SK-N-SH (cell line): ENCODE results near the gene TYMS. TPM values are rescaled to one million over a fixed set of nuclear protein-coding genes. Genes with fewer than 3 reads are reported as not detected.

Experiments used
- CTCF ChIA-PET: fragments of 300-600, 350-600 bp; formaldehyde crosslinking; extraction: SDS; loops from one replicate; lab custom pipeline; 2021; lab: Yijun Ruan, JAX
- POLR2A ChIA-PET: fragments of 350-600 bp; sonication (Branson Sonifier 250); formaldehyde crosslinking; extraction: SDS; loops from one replicate; lab custom pipeline; 2020; ENCODE audit warnings: antibody characterized with exemption, inconsistent platforms; lab: Yijun Ruan, JAX
- DNase-seq: peaks from one replicate; pipeline ENCODE4 v3.0.0; 2012
- H2AFZ ChIP-seq: fragments of 200-600 bp; sonication (generic); 2 replicates; pipeline ENCODE4 v1.8.1; 2016; ENCODE audit warnings: antibody characterized with exemption, mild to moderate bottlenecking, low read depth
- H3F3A ChIP-seq: fragments of 200-600 bp; sonication (generic); replicated peaks from 2 replicates; pipeline ENCODE3; 2016; ENCODE audit warnings: antibody characterized with exemption, mild to moderate bottlenecking; ENCODE audit not compliant: insufficient read depth
- H3K27ac ChIP-seq, 2 experiments: fragments of 200-500 bp in 1 of 2; fragments of 200-600 bp in 1 of 2; sonication (Bioruptor generic) in 1 of 2; sonication (generic), shearing (Covaris generic) in 1 of 2; 2 replicates each; pipeline versions ENCODE4 v1.5.1 to v1.6.1; 2014 to 2016; ENCODE audit warnings: low read depth in 2 of 2, inconsistent platforms in 1 of 2, low read length in 1 of 2, mild to moderate bottlenecking in 1 of 2, mixed read lengths in 1 of 2
- H3K27me3 ChIP-seq: fragments of 200-600 bp; sonication (generic), shearing (Covaris generic); 2 replicates; pipeline ENCODE4 v1.6.1; 2016; ENCODE audit warnings: mixed run types; ENCODE audit not compliant: insufficient read depth
- H3K36me3 ChIP-seq, 2 experiments: fragments of 200-500 bp in 1 of 2; fragments of 200-600 bp in 1 of 2; sonication (Bioruptor generic) in 1 of 2; sonication (generic) in 1 of 2; replicated peaks in 1 of 2; 2 replicates each; pipeline versions ENCODE3 to v1.5.1; 2014 to 2016; ENCODE audit warnings: low read length in 1 of 2, mild to moderate bottlenecking in 1 of 2; ENCODE audit not compliant: insufficient read depth in 2 of 2, control insufficient read depth in 1 of 2
- H3K4me1 ChIP-seq, 2 experiments: fragments of 200-500 bp in 1 of 2; fragments of 200-600 bp in 1 of 2; sonication (Bioruptor generic) in 1 of 2; sonication (generic), shearing (Covaris generic) in 1 of 2; 2 replicates each; pipeline versions ENCODE4 v1.5.1 to v1.6.1; 2014 to 2016; ENCODE audit warnings: low read depth in 1 of 2, low read length in 1 of 2, mixed run types in 1 of 2; ENCODE audit not compliant: insufficient read depth in 2 of 2, control insufficient read depth in 1 of 2
- H3K4me2 ChIP-seq: fragments of 200-600 bp; sonication (generic), shearing (Covaris generic); 2 replicates; pipeline ENCODE4 v1.6.1; 2017; ENCODE audit warnings: mixed run types
- H3K4me3 ChIP-seq, 2 experiments: fragments of 200-500 bp in 1 of 2; fragments of 200-600 bp in 1 of 2; sonication (Bioruptor generic) in 1 of 2; sonication (generic), shearing (Covaris generic) in 1 of 2; 2 replicates each; pipeline versions ENCODE4 v1.5.1 to v1.8.1; 2014 to 2016; ENCODE audit warnings: low read depth in 2 of 2, inconsistent platforms in 1 of 2, low read length in 1 of 2, mild to moderate bottlenecking in 1 of 2, mixed read lengths in 1 of 2, moderate library complexity in 1 of 2
- H3K79me2 ChIP-seq: fragments of 200-600 bp; sonication (generic); 2 replicates; pipeline ENCODE4 v1.8.1; 2017; ENCODE audit warnings: mild to moderate bottlenecking; ENCODE audit not compliant: insufficient read depth
- H3K9ac ChIP-seq: fragments of 200-600 bp; sonication (generic); 2 replicates; pipeline ENCODE4 v1.6.1; 2017; ENCODE audit warnings: mixed run types
- H3K9me2 ChIP-seq: fragments of 200-600 bp; sonication (generic); 2 replicates; pipeline ENCODE4 v1.6.1; 2017; ENCODE audit warnings: mixed run types
- H3K9me3 ChIP-seq: fragments of 200-600 bp; sonication (generic); 2 replicates; pipeline ENCODE4 v1.6.1; 2017; ENCODE audit warnings: mixed run types, mild to moderate bottlenecking, moderate library complexity
- H4K20me1 ChIP-seq: fragments of 200-600 bp; sonication (generic); 2 replicates; pipeline ENCODE4 v1.6.1; 2017; ENCODE audit warnings: mild to moderate bottlenecking, mixed run types; ENCODE audit not compliant: insufficient read depth
- ELF1 ChIP-seq: IDR thresholded peaks from 2 replicates; pipeline ENCODE4 v1.4.0; 2012
- FOXJ3 ChIP-seq: sonication (generic); formaldehyde crosslinking; IDR thresholded peaks from 2 replicates; pipeline ENCODE4 v1.5.1; 2020; ENCODE audit warnings: mild to moderate bottlenecking, missing genetic modification reagents
- FOXM1 ChIP-seq: IDR thresholded peaks from 2 replicates; pipeline ENCODE4 v1.4.0; 2012; ENCODE audit warnings: low read depth, mild to moderate bottlenecking
- JUND ChIP-seq: IDR thresholded peaks from 2 replicates; pipeline ENCODE4 v1.4.0; 2012
- NFIC ChIP-seq: IDR thresholded peaks from 2 replicates; pipeline ENCODE4 v1.4.0; 2012; ENCODE audit warnings: borderline replicate concordance
- NRF1 ChIP-seq: IDR thresholded peaks from 2 replicates; pipeline ENCODE4 v1.6.1; 2012; ENCODE audit warnings: low read depth, mild to moderate bottlenecking, low read length
- RXRA ChIP-seq: IDR thresholded peaks from 2 replicates; pipeline ENCODE4 v1.4.0; 2012; ENCODE audit warnings: low read depth, mild to moderate bottlenecking, borderline replicate concordance
- TAF1 ChIP-seq: IDR thresholded peaks from 2 replicates; pipeline ENCODE4 v1.6.1; 2012; ENCODE audit warnings: low read depth, mild to moderate bottlenecking, low read length, moderate library complexity, borderline replicate concordance
- YY1 ChIP-seq: IDR thresholded peaks from 2 replicates; pipeline ENCODE4 v1.4.0; 2012; ENCODE audit warnings: low read depth, mild to moderate bottlenecking
- WGBS: methylation state at CpG from one replicate; pipeline ENCODE4 v1.1.6; 2017; ENCODE audit warnings: low lambda C conversion rate; 5-methylcytosine and 5-hydroxymethylcytosine counted together
- polyA plus RNA-seq, 3 experiments: library from polyadenylated mRNA; depleted of rRNA; stranded (reverse); fragments of >200 nt; gene quantifications; 2 replicates each; pipeline ENCODE4 v1.2.3, GENCODE V29; 2012
- TF ChIP-seq, protein P1 (sequence below): IDR thresholded peaks from 2 replicates; pipeline ENCODE4 v1.4.0; 2012; ENCODE audit warnings: low read depth, borderline replicate concordance
- TF ChIP-seq, protein P2 (sequence below): IDR thresholded peaks from 2 replicates; pipeline ENCODE4 v1.4.0; 2012; ENCODE audit warnings: low read depth
- TF ChIP-seq, protein P3 (sequence below): IDR thresholded peaks from 2 replicates; pipeline ENCODE4 v1.6.1; 2012; ENCODE audit warnings: mild to moderate bottlenecking, low read depth, low read length, moderate library complexity
- TF ChIP-seq, protein P4 (sequence below): fragments of 200-600 bp; sonication (generic); IDR thresholded peaks from 2 replicates; pipeline ENCODE4 v1.6.1; 2017; ENCODE audit warnings: antibody characterized with exemption, mild to moderate bottlenecking, moderate library complexity

TYMS gene
- polyA plus RNA-seq, 1 of the 3 experiments (the other 2 are of a cell fraction): 101 TPM

DNA sequence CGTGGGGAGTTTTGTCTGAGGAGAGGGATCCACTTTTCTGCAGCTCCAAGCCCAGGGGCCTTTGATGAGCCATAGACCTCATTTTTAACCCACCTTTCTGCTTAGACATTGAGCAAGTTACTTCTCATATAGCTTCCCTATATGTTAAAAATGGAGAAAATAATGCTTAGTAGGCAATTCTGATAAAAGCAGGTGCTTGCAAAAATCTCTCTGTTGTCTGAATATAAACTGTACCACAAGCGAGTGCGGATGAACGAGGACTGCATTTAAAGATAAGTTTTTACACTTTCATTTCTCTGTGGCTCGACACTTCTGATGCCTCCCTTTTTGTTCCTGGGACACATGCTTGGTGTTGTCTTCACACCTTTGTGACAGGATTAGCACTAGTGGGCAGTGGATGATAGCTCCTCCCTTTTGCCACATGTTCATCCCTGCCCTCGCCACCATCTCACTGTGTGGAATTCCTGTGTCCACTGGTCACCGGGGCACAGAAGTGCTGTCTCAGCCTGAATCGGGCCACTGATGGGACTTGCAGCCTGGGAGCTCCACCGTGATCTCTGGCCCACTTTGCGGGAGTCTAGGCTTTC is 1.6 kb downstream of the TYMS start:
- peak overlapping the region in 1 of 2 experiments; percentile 64; a peak in 2 of 4 replicates for H3K27ac ChIP-seq
- DNase-seq: no peak
- TF ChIP-seq RXRA (no peak), NRF1 (no peak), JUND (no peak), FOXJ3 (no peak), YY1 (no peak), FOXM1 (no peak), TAF1 (no peak), NFIC (no peak), ELF1 (no peak)
- TF ChIP-seq, protein P1, sequence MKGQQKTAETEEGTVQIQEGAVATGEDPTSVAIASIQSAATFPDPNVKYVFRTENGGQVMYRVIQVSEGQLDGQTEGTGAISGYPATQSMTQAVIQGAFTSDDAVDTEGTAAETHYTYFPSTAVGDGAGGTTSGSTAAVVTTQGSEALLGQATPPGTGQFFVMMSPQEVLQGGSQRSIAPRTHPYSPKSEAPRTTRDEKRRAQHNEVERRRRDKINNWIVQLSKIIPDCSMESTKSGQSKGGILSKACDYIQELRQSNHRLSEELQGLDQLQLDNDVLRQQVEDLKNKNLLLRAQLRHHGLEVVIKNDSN: no peak
- TF ChIP-seq, protein P2, sequence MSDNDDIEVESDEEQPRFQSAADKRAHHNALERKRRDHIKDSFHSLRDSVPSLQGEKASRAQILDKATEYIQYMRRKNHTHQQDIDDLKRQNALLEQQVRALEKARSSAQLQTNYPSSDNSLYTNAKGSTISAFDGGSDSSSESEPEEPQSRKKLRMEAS: no peak
- TF ChIP-seq, protein P3, sequence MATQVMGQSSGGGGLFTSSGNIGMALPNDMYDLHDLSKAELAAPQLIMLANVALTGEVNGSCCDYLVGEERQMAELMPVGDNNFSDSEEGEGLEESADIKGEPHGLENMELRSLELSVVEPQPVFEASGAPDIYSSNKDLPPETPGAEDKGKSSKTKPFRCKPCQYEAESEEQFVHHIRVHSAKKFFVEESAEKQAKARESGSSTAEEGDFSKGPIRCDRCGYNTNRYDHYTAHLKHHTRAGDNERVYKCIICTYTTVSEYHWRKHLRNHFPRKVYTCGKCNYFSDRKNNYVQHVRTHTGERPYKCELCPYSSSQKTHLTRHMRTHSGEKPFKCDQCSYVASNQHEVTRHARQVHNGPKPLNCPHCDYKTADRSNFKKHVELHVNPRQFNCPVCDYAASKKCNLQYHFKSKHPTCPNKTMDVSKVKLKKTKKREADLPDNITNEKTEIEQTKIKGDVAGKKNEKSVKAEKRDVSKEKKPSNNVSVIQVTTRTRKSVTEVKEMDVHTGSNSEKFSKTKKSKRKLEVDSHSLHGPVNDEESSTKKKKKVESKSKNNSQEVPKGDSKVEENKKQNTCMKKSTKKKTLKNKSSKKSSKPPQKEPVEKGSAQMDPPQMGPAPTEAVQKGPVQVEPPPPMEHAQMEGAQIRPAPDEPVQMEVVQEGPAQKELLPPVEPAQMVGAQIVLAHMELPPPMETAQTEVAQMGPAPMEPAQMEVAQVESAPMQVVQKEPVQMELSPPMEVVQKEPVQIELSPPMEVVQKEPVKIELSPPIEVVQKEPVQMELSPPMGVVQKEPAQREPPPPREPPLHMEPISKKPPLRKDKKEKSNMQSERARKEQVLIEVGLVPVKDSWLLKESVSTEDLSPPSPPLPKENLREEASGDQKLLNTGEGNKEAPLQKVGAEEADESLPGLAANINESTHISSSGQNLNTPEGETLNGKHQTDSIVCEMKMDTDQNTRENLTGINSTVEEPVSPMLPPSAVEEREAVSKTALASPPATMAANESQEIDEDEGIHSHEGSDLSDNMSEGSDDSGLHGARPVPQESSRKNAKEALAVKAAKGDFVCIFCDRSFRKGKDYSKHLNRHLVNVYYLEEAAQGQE: no peak
- TF ChIP-seq, protein P4, sequence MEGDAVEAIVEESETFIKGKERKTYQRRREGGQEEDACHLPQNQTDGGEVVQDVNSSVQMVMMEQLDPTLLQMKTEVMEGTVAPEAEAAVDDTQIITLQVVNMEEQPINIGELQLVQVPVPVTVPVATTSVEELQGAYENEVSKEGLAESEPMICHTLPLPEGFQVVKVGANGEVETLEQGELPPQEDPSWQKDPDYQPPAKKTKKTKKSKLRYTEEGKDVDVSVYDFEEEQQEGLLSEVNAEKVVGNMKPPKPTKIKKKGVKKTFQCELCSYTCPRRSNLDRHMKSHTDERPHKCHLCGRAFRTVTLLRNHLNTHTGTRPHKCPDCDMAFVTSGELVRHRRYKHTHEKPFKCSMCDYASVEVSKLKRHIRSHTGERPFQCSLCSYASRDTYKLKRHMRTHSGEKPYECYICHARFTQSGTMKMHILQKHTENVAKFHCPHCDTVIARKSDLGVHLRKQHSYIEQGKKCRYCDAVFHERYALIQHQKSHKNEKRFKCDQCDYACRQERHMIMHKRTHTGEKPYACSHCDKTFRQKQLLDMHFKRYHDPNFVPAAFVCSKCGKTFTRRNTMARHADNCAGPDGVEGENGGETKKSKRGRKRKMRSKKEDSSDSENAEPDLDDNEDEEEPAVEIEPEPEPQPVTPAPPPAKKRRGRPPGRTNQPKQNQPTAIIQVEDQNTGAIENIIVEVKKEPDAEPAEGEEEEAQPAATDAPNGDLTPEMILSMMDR: no peak
- peak overlapping the region; percentile 45; the same call in 1 of the 2 replicates for H2AFZ ChIP-seq
- H3K9ac ChIP-seq: peak overlapping the region; percentile 81; the same call in 1 of the 2 replicates
- peak overlapping the region; percentile 83 for H3K4me2 ChIP-seq
- CTCF ChIA-PET: interaction anchor here (1.1 to 2.5 kb wide), 6 partner anchors 9 to 175 kb away, joined by 3 to 7 read pairs (median 4); no protein-coding TSS in a partner anchor
- WGBS: 88% methylated on average over 10 of the region's 10 CpGs
- H3K9me3 ChIP-seq: no peaks in the 10 kb centered on the region
- no peaks in the 10 kb centered on the region for H3K27me3 ChIP-seq
- peaks cover 0 to 8% of the 10 kb centered on the region in 2 experiments; a peak in 2 of 4 replicates for H3K4me1 ChIP-seq
- H3K79me2 ChIP-seq: peaks cover 49% of the 10 kb centered on the region
- peak overlapping the region; percentile 81 to 91 for H3K4me3 ChIP-seq
- no peaks in the 10 kb centered on the region for H4K20me1 ChIP-seq
- POLR2A ChIA-PET: interaction anchor here (2.0 kb wide), 1 partner anchor 391 kb away, joined by 4 read pairs; the partner anchor contains the start of gene THOC1
- H3F3A ChIP-seq: no peaks in the 10 kb centered on the region
- H3K36me3 ChIP-seq: peaks cover 20 to 21% of the 10 kb centered on the region in 2 experiments
- no peaks in the 10 kb centered on the region for H3K9me2 ChIP-seq
